Measurements from ENCODE around the gene RYR3.

The RYR3 gene

GRCh38 chr15:33515121-33515520 lies 204.4 kb downstream of the RYR3 start:
- H3K9me3 Mint-ChIP-seq = no peaks in the 10 kb centered on the region
- no peak overlapping the region for H3K4me3 Mint-ChIP-seq
- DNase-seq (ENCODE audit: low spot score in 2 of 2) (no peak), ATAC-seq (replicated peaks; ENCODE audit: extremely low read depth, poor library complexity, severe bottlenecking) (no peak)
- no peaks in the 10 kb centered on the region for H3K36me3 Mint-ChIP-seq (ENCODE audit: insufficient read depth)
- peaks cover 31% of the 10 kb centered on the region for H3K27me3 Mint-ChIP-seq
- H3K27ac Mint-ChIP-seq (ENCODE audit: low read depth) = no peak overlapping the region
- H3K4me1 Mint-ChIP-seq = no peaks in the 10 kb centered on the region

GRCh38 chr15:33516563-33516962 lies 205.8 kb downstream of the RYR3 start:
- H3K36me3 Mint-ChIP-seq (ENCODE audit: insufficient read depth) = no peaks in the 10 kb centered on the region

GRCh38 chr15:33517944-33518343 lies 207.2 kb downstream of the RYR3 start:
- peaks cover 33% of the 10 kb centered on the region for H3K27me3 Mint-ChIP-seq

More at GRCh38 chr15:33516563-33516962, 205.8 kb downstream of the RYR3 start:
- Mint-ChIP-seq H3K4me3 (no peak overlapping the region), H3K27ac (ENCODE audit: low read depth) (no peak overlapping the region), H3K4me1 (no peaks in the 10 kb centered on the region), H3K27me3 (peaks cover 33% of the 10 kb centered on the region), H3K9me3 (no peaks in the 10 kb centered on the region)
- no peak for ATAC-seq (replicated peaks; ENCODE audit: extremely low read depth, poor library complexity, severe bottlenecking)
- DNase-seq (ENCODE audit: low spot score in 2 of 2) = no peak

GRCh38 chr15:33518421-33518820 lies 207.7 kb downstream of the RYR3 start:
- ATAC-seq (replicated peaks; ENCODE audit: extremely low read depth, poor library complexity, severe bottlenecking) (no peak), DNase-seq (ENCODE audit: low spot score in 2 of 2) (no peak)
- Mint-ChIP-seq H3K4me3 (no peak overlapping the region), H3K36me3 (ENCODE audit: insufficient read depth) (no peaks in the 10 kb centered on the region), H3K27me3 (peaks cover 33% of the 10 kb centered on the region), H3K4me1 (no peaks in the 10 kb centered on the region), H3K27ac (ENCODE audit: low read depth) (no peak overlapping the region), H3K9me3 (no peaks in the 10 kb centered on the region)

More at GRCh38 chr15:33517944-33518343, 207.2 kb downstream of the RYR3 start:
- Mint-ChIP-seq H3K4me1 (no peaks in the 10 kb centered on the region), H3K4me3 (no peak overlapping the region), H3K27ac (ENCODE audit: low read depth) (no peak overlapping the region), H3K9me3 (no peaks in the 10 kb centered on the region), H3K36me3 (ENCODE audit: insufficient read depth) (no peaks in the 10 kb centered on the region)
- DNase-seq (ENCODE audit: low spot score in 2 of 2) = no peak
- no peak for ATAC-seq (replicated peaks; ENCODE audit: extremely low read depth, poor library complexity, severe bottlenecking)

- peaks cover 5% of the 10 kb centered on the region for H3K9me3 Mint-ChIP-seq
- ATAC-seq (replicated peaks; ENCODE audit: extremely low read depth, poor library complexity, severe bottlenecking) = no peak
- H3K36me3 Mint-ChIP-seq (ENCODE audit: insufficient read depth) = no peaks in the 10 kb centered on the region
- no peak for DNase-seq (ENCODE audit: low spot score in 2 of 2)
- no peaks in the 10 kb centered on the region for H3K4me1 Mint-ChIP-seq
- peaks cover 10% of the 10 kb centered on the region for H3K27me3 Mint-ChIP-seq
- H3K27ac Mint-ChIP-seq (ENCODE audit: low read depth) = no peak overlapping the region
- H3K4me3 Mint-ChIP-seq = no peak overlapping the region
Measured at GRCh38 chr15:33524274-33524673, 213.5 kb downstream of the RYR3 start.

GRCh38 chr15:33526532-33526931 lies 215.8 kb downstream of the RYR3 start:
- Mint-ChIP-seq H3K4me3 (no peak overlapping the region), H3K9me3 (peaks cover 5% of the 10 kb centered on the region), H3K27ac (ENCODE audit: low read depth) (no peak overlapping the region), H3K36me3 (ENCODE audit: insufficient read depth) (no peaks in the 10 kb centered on the region), H3K4me1 (no peaks in the 10 kb centered on the region), H3K27me3 (no peaks in the 10 kb centered on the region)
- ATAC-seq (replicated peaks; ENCODE audit: extremely low read depth, poor library complexity, severe bottlenecking) (no peak), DNase-seq (ENCODE audit: low spot score in 2 of 2) (no peak)

GRCh38 chr15:33533197-33533596 lies 222.4 kb downstream of the RYR3 start:
- Mint-ChIP-seq H3K4me1 (no peaks in the 10 kb centered on the region), H3K36me3 (ENCODE audit: insufficient read depth) (no peaks in the 10 kb centered on the region), H3K9me3 (no peaks in the 10 kb centered on the region), H3K27me3 (no peaks in the 10 kb centered on the region), H3K4me3 (no peak overlapping the region), H3K27ac (ENCODE audit: low read depth) (no peak overlapping the region)
- ATAC-seq (replicated peaks; ENCODE audit: extremely low read depth, poor library complexity, severe bottlenecking) = no peak
- no peak for DNase-seq (ENCODE audit: low spot score in 2 of 2)

GRCh38 chr15:33534642-33535041 lies 223.9 kb downstream of the RYR3 start:
- Mint-ChIP-seq H3K4me3 (no peak overlapping the region), H3K9me3 (no peaks in the 10 kb centered on the region), H3K36me3 (ENCODE audit: insufficient read depth) (no peaks in the 10 kb centered on the region), H3K27ac (ENCODE audit: low read depth) (no peak overlapping the region), H3K4me1 (no peaks in the 10 kb centered on the region), H3K27me3 (no peaks in the 10 kb centered on the region)
- ATAC-seq (replicated peaks; ENCODE audit: extremely low read depth, poor library complexity, severe bottlenecking) (no peak), DNase-seq (ENCODE audit: low spot score in 2 of 2) (no peak)

- Mint-ChIP-seq H3K36me3 (ENCODE audit: insufficient read depth) (no peaks in the 10 kb centered on the region), H3K27ac (ENCODE audit: low read depth) (no peak overlapping the region), H3K4me3 (no peak overlapping the region), H3K9me3 (no peaks in the 10 kb centered on the region), H3K27me3 (no peaks in the 10 kb centered on the region), H3K4me1 (no peaks in the 10 kb centered on the region)
- no peak for ATAC-seq (replicated peaks; ENCODE audit: extremely low read depth, poor library complexity, severe bottlenecking)
- DNase-seq (ENCODE audit: low spot score in 2 of 2) = no peak
Measured at GRCh38 chr15:33535135-33535534, 224.4 kb downstream of the RYR3 start.

- H3K4me1 Mint-ChIP-seq = no peaks in the 10 kb centered on the region
- H3K9me3 Mint-ChIP-seq = no peaks in the 10 kb centered on the region
- ATAC-seq (replicated peaks; ENCODE audit: extremely low read depth, poor library complexity, severe bottlenecking) (no peak), DNase-seq (ENCODE audit: low spot score in 2 of 2) (no peak)
- H3K36me3 Mint-ChIP-seq (ENCODE audit: insufficient read depth) = no peaks in the 10 kb centered on the region
- H3K4me3 Mint-ChIP-seq = no peak overlapping the region
- no peak overlapping the region for H3K27ac Mint-ChIP-seq (ENCODE audit: low read depth)
- no peaks in the 10 kb centered on the region for H3K27me3 Mint-ChIP-seq
Measured at GRCh38 chr15:33539825-33540573, 229.2 kb downstream of the RYR3 start.

GRCh38 chr15:33543957-33544356 lies 233.2 kb downstream of the RYR3 start:
- Mint-ChIP-seq H3K4me3 (no peak overlapping the region), H3K4me1 (no peaks in the 10 kb centered on the region), H3K27ac (ENCODE audit: low read depth) (no peak overlapping the region), H3K27me3 (no peaks in the 10 kb centered on the region), H3K36me3 (ENCODE audit: insufficient read depth) (no peaks in the 10 kb centered on the region), H3K9me3 (no peaks in the 10 kb centered on the region)
- ATAC-seq (replicated peaks; ENCODE audit: extremely low read depth, poor library complexity, severe bottlenecking) (no peak), DNase-seq (ENCODE audit: low spot score in 2 of 2) (no peak)

- Mint-ChIP-seq H3K4me1 (no peaks in the 10 kb centered on the region), H3K9me3 (no peaks in the 10 kb centered on the region), H3K27me3 (no peaks in the 10 kb centered on the region), H3K4me3 (no peak overlapping the region), H3K27ac (ENCODE audit: low read depth) (no peak overlapping the region), H3K36me3 (ENCODE audit: insufficient read depth) (no peaks in the 10 kb centered on the region)
- ATAC-seq (replicated peaks; ENCODE audit: extremely low read depth, poor library complexity, severe bottlenecking) = no peak
- DNase-seq (ENCODE audit: low spot score in 2 of 2) = no peak
Measured at GRCh38 chr15:33545866-33546265, 235.1 kb downstream of the RYR3 start.

- Mint-ChIP-seq H3K27ac (ENCODE audit: low read depth) (no peak overlapping the region), H3K4me3 (no peak overlapping the region), H3K36me3 (ENCODE audit: insufficient read depth) (no peaks in the 10 kb centered on the region), H3K9me3 (no peaks in the 10 kb centered on the region), H3K4me1 (no peaks in the 10 kb centered on the region), H3K27me3 (no peaks in the 10 kb centered on the region)
- ATAC-seq (replicated peaks; ENCODE audit: extremely low read depth, poor library complexity, severe bottlenecking) (no peak), DNase-seq (ENCODE audit: low spot score in 2 of 2) (no peak)
Measured at GRCh38 chr15:33547876-33548275, 237.1 kb downstream of the RYR3 start.

All from central memory CD8-positive, alpha-beta T cell (primary cell).